HG03039 (cell line): ENCODE results near the gene CEMIP.

Experiments used
- ATAC-seq: cut with Tn5 transposase; IDR thresholded peaks from one replicate; pipeline ENCODE4 v1.9.1; 2021; ENCODE audit warnings: mild to moderate bottlenecking, moderate library complexity; ENCODE audit not compliant: unreplicated experiment

The CEMIP gene

DNA sequence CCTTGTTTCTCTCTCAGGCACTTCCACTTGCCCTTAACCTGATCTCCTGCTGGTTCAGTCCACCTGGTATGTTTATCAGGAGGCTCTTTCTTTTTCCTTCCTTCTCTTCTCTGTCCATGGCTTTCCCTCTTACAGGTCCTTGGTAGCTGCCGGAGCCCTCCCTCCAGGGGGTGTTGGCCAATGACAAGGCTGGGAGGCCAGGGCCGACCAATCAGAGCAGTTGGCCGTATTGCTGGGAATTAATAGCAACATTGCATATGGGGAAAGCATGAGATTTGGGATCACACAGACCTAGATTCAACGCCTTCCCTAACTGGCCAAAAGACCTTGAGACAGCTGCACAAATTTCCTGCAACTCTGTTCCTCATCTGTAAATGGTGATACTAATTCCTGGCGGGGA, 62.4 kb downstream of the CEMIP start:
- ATAC-seq = no peak

GRCh38 chr15:80844011-80844732, 65.0 kb downstream of the CEMIP start:
- ATAC-seq = no peak

GRCh38 chr15:80846031-80846815, 67.1 kb downstream of the CEMIP start:
- ATAC-seq = no peak

- no peak for ATAC-seq
Observed at GRCh38 chr15:80849308-80849707, 70.1 kb downstream of the CEMIP start.

GRCh38 chr15:80850941-80851451, 71.8 kb downstream of the CEMIP start:
- ATAC-seq = no peak

DNA sequence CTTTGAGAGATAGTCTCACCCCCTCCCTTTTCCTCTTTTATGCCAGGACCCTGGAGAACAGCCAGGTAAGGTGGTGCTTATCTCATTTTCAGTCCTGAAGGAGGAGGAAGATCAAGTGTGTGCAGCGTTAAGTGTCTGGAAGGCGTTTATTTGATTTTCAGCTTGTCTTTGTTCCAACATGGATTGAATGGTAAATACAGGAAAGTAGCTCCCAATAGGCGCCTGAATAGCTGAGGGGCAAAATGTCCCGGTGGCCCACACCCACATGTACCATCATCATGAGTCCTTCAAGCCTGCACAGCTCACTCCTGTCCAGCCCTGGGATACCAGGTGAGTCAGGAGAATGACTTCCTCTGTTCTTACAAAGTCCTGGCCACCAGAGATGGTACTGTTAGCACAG, 73.5 kb downstream of the CEMIP start:
- ATAC-seq = no peak

- ATAC-seq = no peak
Observed at GRCh38 chr15:80854104-80854503, 74.9 kb downstream of the CEMIP start.

- no peak for ATAC-seq
Observed at GRCh38 chr15:80855206-80855605, 76.0 kb downstream of the CEMIP start.

GRCh38 chr15:80856400-80856799, 77.2 kb downstream of the CEMIP start:
- ATAC-seq = no peak

- ATAC-seq = no peak
Observed at GRCh38 chr15:80856809-80857377, 77.7 kb downstream of the CEMIP start.

GRCh38 chr15:80861731-80862170, 82.6 kb downstream of the CEMIP start:
- ATAC-seq = no peak

GRCh38 chr15:80864666-80865065, 85.5 kb downstream of the CEMIP start:
- ATAC-seq = no peak

DNA sequence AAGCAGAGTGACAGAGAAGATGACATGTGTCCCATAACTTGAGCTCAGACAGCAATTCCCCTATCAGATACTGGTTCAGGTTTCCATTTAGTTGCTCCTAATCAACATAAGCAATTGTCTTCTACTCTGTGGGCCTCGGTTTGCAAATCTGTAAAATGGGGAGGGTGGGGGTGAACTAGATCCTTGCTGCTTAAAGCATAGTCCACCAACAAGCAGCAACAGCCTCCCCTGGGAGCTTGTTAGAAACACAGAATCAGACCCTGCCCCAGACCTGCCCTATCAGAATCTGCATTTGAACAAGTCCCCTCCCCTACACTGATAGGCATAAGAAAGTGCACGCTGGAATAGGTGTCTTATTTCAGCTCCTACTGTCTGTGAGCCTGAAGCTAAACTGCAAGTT, 87.8 kb downstream of the CEMIP start:
- no peak for ATAC-seq

DNA sequence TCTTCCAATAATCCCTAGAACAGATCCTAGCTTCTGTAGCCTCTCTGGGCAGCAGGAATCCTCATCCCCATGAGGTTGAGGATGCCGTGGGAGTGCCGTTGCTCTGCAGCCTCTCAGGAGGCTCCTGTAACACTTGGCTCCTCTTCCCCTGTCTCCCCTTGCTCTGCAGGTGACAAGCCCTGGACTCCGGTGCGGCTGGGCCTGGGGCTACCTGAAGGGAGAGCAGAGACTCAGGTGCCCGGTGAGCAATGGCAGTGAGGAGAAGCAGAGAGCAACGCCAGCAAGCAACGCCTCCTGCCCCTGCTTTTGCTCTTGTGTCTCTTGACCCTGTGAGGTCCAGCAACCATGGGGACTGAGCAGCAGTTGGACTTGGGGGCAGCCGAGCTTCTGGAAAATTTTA, 91.2 kb downstream of the CEMIP start:
- ATAC-seq = no peak

DNA sequence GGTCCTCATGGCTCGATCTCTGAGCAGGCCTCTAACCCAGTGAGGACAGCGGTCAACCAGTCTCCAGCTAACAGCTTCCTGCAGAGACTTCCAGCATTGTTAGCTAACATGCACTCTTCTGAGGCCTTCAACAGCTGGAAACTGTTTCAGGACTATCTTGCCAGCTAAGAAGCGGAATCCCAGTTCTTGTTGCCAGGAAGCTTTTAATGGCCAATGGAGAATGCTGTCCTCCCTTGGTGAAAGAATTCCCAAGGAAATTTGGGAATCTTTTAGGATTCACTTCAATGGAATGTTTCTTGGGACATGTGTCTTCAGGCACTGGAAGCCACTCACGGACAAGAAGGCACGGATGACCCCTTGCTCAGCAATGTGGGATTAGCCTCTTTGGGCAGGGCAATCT, 91.7 kb downstream of the CEMIP start:
- no peak for ATAC-seq

GRCh38 chr15:80871858-80872257, 92.7 kb downstream of the CEMIP start:
- no peak for ATAC-seq

GRCh38 chr15:80873366-80873952, 94.3 kb downstream of the CEMIP start:
- ATAC-seq = no peak

DNA sequence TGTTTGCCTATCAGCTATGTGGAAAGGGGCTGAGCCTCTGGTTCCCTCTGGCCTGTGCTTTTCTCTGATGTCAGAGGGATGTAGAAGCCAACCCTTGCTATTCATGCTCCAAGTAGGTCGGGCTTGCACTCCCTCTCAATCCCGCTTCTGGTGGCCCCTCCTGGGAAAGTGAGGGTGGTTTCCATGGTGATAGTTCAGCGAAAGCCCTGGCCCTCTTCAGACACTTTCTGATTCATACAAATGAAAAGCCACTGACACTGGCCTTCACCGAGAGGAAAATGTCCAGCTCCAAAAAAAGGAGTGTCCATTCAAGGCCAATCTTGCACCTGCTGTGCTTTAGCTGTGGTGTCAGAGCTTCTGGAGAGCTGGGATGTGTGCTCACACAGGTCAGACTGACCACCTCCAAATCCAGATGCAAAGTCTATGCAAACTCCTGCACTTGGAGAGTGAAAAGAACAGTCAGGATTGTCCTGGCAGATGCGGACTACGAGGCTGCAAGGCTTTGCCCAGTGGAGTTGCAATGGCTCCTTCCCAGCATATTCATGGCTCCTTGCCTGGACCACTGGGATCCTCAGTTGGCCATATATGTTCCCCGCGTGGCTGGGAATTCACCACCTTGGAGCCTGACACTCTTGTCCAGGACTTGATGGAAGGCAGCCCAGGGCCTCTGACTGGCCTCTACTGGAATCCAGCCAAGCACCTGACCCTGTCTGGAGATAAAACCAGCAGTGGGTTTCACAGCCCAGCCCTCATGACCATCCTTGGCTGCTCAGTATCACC, 96.6 kb downstream of the CEMIP start:
- ATAC-seq = no peak

GRCh38 chr15:80876348-80876674, 97.1 kb downstream of the CEMIP start:
- no peak for ATAC-seq

- ATAC-seq = no peak
Observed at GRCh38 chr15:80878242-80878866, 99.2 kb downstream of the CEMIP start.
